HG03460 (cell line): ENCODE data around the gene DCLRE1A.
"Not testable (repeated sequence)": the region's sequence is repeated elsewhere in the genome, so short reads cannot be mapped to it uniquely, and the experiment has no call there.

Source experiments
- ATAC-seq: cut with Tn5 transposase; IDR thresholded peaks from one replicate; pipeline ENCODE4 v1.9.1; 2021; ENCODE audit not compliant: unreplicated experiment

DCLRE1A gene

DNA sequence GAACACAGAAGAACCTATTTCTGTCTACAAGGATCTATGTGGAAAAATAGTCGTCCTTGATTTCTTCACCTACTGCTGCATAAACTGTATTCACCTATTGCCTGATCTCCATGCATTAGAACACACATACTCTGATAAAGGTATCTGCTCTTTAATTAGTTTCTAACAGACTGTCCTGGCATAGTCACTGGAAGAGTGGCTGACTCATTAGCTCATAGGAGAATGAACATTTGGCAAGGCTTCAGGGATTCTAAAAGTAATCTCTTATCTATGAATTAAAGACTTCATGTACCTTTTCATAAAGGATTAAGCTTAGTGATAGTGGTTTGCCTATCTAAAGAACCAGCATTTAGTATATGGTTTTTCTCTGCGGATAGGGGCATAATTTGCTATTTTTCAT lies 4.7 kb upstream of the DCLRE1A start:
- no peak for ATAC-seq

GRCh38 chr10:113857210-113857609 lies 3.3 kb upstream of the DCLRE1A start:
- ATAC-seq: no peak

- no peak for ATAC-seq
These were observed 2.7 kb upstream of the DCLRE1A start for GRCh38 chr10:113856563-113856962.

GRCh38 chr10:113854761-113855588 lies 1.1 kb upstream of the DCLRE1A start:
- peak; percentile 28 for ATAC-seq

DNA sequence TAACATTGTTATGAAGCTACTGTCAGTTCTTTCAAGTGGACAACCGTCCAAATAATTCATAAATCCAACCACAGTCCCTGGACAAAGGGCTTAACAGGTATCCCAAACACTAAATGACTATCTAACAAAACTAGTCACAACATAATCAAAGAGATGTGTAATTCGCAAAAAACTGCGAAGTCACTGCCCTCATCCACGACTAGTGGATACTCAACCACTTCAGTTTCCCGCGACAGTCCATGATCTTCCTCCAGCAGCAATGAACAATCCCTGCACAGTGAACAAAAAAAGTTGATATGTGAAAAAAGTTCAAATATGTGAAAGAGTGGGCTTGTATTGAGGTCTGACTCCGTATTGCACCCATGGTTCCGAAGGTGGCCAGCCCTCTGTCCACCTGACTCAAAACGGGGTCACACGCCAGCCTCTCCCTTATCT lies 287 bp downstream of the DCLRE1A start:
- no peak for ATAC-seq

- no peak for ATAC-seq
These were observed 3.9 kb downstream of the DCLRE1A start for GRCh38 chr10:113849946-113850345.

- ATAC-seq: no peak
These were observed 4.6 kb downstream of the DCLRE1A start for GRCh38 chr10:113849140-113849803.

DNA sequence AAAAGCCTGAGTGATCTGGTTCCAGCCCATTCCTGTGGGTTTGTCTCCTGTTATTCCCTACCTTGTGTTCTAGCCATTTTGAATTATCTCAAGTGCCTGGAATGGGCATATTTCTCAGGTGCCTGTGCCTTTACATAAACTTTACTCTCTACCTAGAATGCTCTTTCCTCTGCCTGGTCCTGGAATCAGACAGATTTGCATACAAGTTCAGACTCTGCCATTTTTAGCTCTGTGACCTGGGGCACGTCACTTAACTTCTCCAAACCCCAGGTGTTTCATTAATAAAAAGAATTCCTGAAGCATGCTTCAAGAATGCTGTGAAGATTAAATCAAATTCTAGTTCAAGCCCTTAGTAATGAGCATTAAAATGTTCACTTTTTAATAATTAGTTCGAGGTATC lies 7.8 kb downstream of the DCLRE1A start:
- ATAC-seq: no peak

DNA sequence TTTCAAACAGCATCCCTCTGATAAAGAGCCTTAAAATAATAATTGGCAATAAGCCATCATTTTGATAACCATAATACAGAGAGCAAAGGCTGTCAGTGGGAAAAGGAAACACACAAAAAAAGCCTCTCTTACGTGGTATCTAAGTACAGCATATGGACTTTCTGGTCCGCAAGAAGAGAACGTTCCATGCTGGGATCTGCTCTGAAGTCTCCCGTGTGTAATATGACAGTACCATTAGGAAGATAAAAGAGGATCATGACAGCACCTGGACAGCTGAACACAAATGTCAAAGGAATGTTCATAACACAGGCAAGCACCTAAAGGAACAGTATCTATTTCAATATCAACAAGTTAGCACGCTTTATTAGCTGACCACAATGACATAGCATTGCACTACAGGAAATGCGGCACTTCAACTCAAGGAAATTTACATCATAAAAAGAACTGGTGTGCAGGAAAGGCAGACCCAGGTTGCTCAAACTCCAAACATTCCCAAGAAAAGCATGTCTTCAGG lies 9.9 kb downstream of the DCLRE1A start:
- ATAC-seq: no peak

- no peak for ATAC-seq
These were observed 11.7 kb downstream of the DCLRE1A start for GRCh38 chr10:113842171-113842570.

DNA sequence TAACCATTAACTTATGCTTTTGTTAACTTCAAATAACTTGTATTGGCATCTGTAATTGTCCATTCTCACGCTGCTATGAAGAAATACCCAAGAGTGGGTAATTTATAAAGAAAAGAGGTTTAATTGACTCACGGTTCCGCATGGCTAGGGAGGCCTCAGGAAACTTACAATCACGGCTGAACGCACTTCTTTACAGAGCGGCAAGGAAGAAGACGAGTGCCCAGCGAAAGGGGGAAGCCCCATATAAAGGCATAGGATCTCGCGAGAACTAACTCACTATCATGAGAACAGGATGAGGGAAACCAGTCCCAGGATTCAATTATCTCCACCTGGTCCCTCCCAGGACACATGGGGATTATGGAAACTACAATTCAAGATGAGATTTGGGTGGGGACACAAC lies 25.3 kb downstream of the DCLRE1A start:
- not testable (repeated sequence) for ATAC-seq

- no peak for ATAC-seq
These were observed 28.1 kb downstream of the DCLRE1A start for GRCh38 chr10:113825791-113826190.

DNA sequence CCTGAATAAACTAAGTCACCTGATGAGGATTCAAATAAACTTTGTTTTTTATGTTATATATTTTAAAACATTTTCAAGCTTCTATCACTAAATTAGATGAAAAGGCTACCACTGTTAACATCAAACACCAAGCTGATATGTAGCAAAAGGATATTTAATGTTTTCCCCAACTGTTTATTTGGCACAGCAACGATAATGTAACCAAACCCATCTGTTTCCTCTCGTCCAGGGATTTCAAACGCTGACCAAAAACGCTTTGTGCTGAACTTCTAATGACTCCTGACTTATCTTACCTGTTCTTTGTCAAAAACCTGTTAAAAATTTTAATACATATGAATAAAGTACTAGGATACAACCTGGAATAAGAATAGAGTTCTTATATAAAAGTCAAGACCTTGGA lies 30.5 kb downstream of the DCLRE1A start:
- no peak for ATAC-seq

DNA sequence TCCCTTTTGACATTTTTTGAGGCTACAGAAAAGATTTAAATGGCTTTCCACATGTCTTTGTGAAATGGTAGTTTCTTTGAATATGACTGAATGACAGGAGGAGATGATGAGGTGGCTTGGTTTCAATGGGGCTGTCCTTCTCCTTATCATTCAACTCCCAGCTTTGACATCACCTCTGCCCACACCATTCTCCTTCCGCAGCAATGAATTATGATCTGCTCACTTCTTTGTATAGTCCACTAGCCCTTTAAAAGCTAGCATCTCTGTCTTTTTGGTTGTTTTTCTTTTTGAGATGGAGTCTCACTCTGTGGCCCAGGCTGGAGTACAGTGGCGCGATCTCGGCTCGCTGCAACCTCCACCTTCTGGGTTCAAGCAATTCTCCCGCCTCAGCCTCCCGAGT lies 31.7 kb downstream of the DCLRE1A start:
- ATAC-seq: no peak

- ATAC-seq: not testable (repeated sequence)
These were observed 32.6 kb downstream of the DCLRE1A start for GRCh38 chr10:113821306-113821705.

DNA sequence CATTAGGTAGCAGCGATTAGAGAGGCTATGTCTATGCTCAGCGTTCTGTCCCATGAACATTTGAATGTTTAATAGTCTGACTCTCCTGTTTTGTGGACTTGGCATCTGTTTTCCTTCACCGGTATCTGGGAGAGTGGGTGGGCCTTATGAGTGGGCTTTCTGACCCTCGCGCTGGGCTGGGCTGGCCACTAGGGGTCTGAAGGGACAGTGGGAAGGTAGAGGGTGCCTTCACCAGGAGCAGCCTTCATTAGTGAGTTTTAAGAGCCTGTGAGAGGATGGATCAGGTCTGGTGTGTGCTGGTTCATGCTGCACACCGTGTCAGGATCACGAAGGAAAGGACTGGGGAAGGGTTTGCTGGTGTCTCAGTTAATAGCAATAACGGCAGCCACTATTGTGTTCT lies 33.4 kb downstream of the DCLRE1A start:
- ATAC-seq: no peak

- ATAC-seq: no peak
These were observed 33.9 kb downstream of the DCLRE1A start for GRCh38 chr10:113819989-113820388.

GRCh38 chr10:113814700-113815099 lies 39.2 kb downstream of the DCLRE1A start:
- ATAC-seq: not testable (repeated sequence)

- ATAC-seq: no peak
These were observed 45.7 kb downstream of the DCLRE1A start for GRCh38 chr10:113808168-113808567.

DNA sequence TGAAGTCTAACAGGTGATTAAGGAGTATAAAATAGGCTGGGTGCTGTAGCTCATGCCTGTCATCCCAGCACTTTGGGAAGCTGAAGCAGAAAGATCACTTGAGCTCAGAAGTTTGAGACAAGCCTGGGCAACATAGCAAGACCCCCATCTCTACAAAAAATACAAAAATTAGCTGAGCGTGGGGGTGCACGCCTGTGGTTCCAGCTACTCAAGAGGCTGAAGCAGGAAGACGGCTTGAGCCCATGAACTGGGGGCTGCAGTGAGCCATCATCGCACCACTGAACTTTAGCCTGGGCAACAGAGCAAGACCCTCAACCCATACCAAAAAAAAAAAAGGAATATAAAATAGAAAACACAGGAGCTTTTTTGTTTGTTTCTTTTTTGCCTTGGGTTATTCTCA lies 47.4 kb downstream of the DCLRE1A start:
- no peak for ATAC-seq

DNA sequence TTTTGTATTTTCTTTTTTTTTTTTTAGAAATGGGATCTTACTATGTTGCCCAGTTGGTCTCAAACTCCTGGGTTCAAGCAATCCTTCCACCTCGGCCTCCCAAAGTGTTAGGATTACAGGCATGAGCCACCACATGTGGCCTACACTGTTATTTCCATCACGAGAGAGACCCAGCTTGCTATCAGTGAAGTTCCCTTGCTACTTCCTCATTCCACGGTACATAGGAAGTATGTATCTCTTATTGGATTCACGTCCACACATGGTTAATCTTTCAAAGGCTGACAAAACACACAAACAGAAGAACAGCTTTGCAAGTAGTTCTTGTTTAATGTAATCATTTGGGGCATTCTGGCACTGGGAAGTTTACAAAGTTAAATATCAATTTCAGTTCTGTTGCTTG lies 50.9 kb downstream of the DCLRE1A start:
- ATAC-seq: no peak

- no peak for ATAC-seq
These were observed 52.3 kb downstream of the DCLRE1A start for GRCh38 chr10:113801569-113801968.
